ENCODE results near the gene TBC1D2B.
"Not testable (repeated sequence)": the region's sequence is repeated elsewhere in the genome, so short reads cannot be mapped to it uniquely, and the experiment has no call there.

TBC1D2B gene

GRCh38 chr15:77971875-77972274 is 105.6 kb downstream of the TBC1D2B start:
- DNase-seq: not testable (repeated sequence)

GRCh38 chr15:77970813-77971360 is 106.6 kb downstream of the TBC1D2B start:
- DNase-seq: not testable (repeated sequence)

GRCh38 chr15:77969055-77969454 is 108.5 kb downstream of the TBC1D2B start:
- DNase-seq: no peak

GRCh38 chr15:77967798-77968197 is 109.7 kb downstream of the TBC1D2B start:
- DNase-seq: no peak

GRCh38 chr15:77967235-77967615 is 110.3 kb downstream of the TBC1D2B start:
- not testable (repeated sequence) for DNase-seq

GRCh38 chr15:77966540-77967234 is 110.8 kb downstream of the TBC1D2B start:
- DNase-seq: no peak

GRCh38 chr15:77964193-77964592 is 113.3 kb downstream of the TBC1D2B start:
- DNase-seq: no peak

GRCh38 chr15:77959432-77959879 is 118.1 kb downstream of the TBC1D2B start:
- DNase-seq: peak; percentile 9

GRCh38 chr15:77958716-77959431 is 118.6 kb downstream of the TBC1D2B start:
- not testable (repeated sequence) for DNase-seq

- DNase-seq: not testable (repeated sequence)
Measured at GRCh38 chr15:77958021-77958420, 119.5 kb downstream of the TBC1D2B start.

GRCh38 chr15:77953926-77954325 is 123.6 kb downstream of the TBC1D2B start:
- not testable (repeated sequence) for DNase-seq

- not testable (repeated sequence) for DNase-seq
Measured at GRCh38 chr15:77952928-77953446, 124.5 kb downstream of the TBC1D2B start.

- not testable (repeated sequence) for DNase-seq
Measured at GRCh38 chr15:77951105-77951786, 126.3 kb downstream of the TBC1D2B start.

- not testable (repeated sequence) for DNase-seq
Measured at GRCh38 chr15:77950470-77950869, 127.0 kb downstream of the TBC1D2B start.

GRCh38 chr15:77945566-77945965 is 131.9 kb downstream of the TBC1D2B start:
- no peak for DNase-seq
